ENCODE data around the gene FTSJ1.

- TF ChIP-seq CTCF (IDR thresholded peaks at IDR 0.05) (no peak), EZH2 (IDR thresholded peaks at IDR 0.05; ENCODE audit: borderline replicate concordance, insufficient read depth, low read depth, low read length, poor library complexity, severe bottlenecking) (no peak)
Observed at GRCh38 chrX:48516285-48516684, 40.3 kb downstream of the FTSJ1 start.

Data from B cell (primary cell).